Measurements from ENCODE around the gene SHFL.

Gene SHFL

DNA sequence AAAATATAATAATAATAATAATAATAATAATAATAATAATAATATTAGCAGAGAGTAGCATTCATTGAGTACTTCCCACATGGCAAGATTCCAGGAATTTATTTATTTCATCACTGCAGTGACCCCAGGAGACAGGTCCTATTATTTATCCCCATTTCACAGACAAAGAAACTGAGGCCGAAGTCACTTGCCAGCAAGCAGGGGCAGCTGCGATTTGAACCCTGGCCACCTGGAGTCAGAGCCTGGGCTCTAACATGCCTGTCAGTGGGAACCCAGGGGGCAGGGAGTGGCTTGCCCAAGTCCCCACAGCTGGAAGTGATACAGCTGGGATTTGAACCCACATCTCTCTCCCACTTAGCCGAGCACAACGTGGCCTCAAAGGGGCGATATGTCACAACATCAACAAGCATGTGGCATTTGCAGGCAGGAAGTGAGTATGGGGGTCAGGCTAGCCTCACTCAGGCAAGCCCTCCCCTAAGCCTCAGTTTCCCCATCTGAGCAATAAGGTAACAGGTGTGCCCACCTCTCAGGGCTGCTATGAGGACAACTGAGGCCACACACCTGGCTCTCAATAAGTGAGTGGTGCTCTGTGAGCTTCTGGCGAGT, 2.9 kb downstream of the SHFL start:
- no peak for DNase-seq

- DNase-seq = no peak
Measured at GRCh38 chr19:10089801-10090375, 3.8 kb downstream of the SHFL start.

- no peak for DNase-seq
Measured at GRCh38 chr19:10091370-10091687, 5.2 kb downstream of the SHFL start.

DNA sequence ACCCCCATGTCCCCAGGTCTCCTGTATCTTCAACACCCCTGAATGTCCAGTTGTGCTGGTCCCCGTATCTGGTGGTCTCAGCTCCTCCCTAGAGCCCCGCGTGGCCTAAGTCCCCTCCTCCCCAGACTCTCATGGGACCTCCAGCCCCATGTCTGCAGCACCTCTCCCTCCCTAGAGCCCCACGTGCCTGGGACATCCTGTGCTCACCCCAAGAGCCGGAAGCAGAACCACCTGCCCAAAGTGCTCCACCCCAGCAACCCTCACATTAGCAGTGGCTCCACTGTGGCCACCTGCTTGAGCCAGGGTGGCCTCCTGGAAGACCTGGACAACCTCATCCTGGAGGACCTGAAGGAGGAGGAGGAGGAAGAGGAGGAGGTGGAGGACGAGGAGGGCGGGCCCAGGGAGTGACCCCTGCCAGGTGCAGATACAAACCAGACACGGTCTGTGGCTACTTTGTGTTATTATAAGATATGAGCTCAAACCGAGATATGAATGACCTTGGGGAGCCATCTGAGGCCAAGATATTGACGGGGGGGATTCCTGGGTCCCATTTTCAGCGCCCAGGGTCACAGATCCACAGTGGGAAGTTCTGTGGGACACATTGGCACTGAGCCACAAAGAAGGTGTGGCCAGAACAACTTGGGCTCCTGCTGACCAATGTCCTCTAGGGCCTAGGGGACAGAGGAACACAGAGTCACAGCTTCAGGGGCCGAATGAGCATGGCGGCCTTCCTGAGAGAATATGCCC, 6.0 kb downstream of the SHFL start:
- DNase-seq = no peak

- no peak for DNase-seq
Measured at GRCh38 chr19:10092648-10093294, 6.7 kb downstream of the SHFL start.

- DNase-seq = no peak
Measured at GRCh38 chr19:10093295-10094186, 7.4 kb downstream of the SHFL start.

- no peak for DNase-seq
Measured at GRCh38 chr19:10095622-10095947, 9.5 kb downstream of the SHFL start.

- DNase-seq = peak; percentile 89
Measured at GRCh38 chr19:10095948-10096614, 10.0 kb downstream of the SHFL start.

DNA sequence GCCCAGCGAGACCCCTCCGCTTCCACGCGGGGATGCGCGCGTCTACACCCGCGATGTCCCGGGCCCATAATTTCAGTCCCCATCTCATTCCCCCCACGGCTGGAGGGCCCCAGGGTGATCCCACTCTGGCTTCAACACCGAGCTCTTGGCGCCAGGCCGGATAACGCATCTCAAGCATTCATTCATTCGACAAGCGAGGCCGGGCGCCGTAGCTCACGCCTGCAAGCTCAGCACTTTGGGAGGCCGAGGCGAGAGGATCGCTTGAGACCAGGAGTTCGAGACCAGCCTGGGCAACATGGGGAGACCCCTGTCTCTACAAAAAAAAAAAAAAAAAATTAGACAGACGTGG, 10.5 kb downstream of the SHFL start:
- DNase-seq = no peak

- no peak for DNase-seq
Measured at GRCh38 chr19:10100163-10100785, 14.2 kb downstream of the SHFL start.

DNA sequence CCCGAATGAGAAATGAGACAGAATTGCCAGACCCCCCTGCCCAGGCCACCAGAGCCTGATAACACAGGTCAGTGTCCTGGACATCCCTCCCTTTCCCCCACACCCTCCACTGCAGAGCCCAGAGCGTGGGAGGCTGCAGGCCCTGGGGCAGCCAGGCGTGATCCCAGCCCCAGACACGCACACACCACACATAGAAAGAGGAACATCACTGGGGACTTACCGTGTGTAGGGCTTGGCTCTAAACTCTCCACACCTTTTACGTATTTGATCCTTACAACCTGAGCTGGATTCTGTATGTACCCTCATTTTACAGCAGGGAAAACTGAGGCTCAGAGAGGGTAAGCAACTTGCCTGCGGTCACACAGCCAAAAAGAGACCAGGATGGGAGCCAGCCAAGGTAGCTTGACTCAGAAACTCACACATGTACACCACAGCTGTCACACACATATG, 16.7 kb downstream of the SHFL start:
- no peak for DNase-seq

- DNase-seq = no peak
Measured at GRCh38 chr19:10104130-10104513, 18.0 kb downstream of the SHFL start.

DNA sequence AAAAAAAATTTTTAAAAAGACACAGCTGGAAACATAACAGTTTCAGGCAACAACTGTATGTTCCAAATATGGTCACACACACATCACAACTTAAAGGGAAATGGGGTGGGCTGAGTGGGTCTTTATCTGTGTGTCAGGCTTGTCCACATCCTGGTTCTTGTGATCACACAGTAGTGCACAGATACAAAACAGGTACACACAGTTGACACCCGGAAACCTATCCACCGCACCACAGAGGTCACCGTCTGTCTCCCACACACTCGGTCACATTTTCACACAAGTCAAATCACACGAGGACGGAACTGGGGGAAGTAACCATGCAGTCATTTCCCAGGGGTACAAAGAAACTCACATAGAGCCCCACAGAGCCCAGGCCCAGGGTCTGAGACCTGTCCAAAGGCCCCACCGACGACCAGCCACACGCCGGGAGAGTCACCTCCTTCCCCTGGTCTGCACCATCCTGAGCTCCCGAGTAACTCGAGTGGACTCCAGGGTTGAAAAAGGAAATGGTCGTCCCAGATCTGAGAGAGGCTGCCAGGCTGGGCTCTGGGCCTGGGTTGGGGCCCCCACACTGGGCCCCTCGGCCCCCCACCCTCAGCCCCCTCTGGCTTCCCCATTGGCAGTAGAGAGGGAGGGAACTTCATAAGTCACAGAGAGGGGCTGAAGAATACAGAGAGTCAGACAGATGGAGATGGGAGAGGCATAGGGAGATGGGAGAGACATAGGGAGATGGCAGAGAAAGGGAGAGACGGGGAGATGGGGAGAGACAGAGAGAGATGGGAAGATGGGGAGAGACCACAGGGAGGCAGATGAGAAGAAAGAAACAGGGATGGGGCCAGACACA, 18.8 kb downstream of the SHFL start:
- no peak for DNase-seq

DNA sequence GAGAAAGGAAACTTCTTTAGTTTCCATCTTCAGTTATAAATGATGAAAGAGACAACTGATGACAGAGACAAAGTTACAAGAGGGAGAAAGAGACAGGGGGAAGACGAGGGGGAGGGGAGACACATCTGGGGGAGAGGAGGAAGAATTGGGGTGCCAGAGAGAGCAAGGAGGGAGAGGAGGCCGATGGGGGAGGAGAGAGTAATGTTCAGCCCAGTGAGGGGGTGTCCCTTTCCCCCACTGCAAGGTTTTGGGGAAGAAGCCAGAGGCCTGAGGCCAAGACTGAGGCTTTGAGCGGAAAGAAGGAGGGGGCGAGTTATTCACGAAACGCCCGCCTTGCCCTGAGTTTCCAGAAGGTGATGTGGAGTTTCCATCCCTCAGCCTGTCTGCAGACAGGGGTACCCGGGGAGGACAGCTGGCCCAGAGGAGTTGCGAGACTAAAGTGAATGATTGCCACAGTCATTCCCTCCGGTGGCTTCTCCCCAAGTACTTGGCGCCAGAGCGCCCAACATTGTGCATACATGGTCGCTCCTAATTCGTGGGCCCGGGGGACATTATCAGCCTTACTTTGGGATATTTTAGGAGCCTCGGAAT, 19.5 kb downstream of the SHFL start:
- no peak for DNase-seq

DNA sequence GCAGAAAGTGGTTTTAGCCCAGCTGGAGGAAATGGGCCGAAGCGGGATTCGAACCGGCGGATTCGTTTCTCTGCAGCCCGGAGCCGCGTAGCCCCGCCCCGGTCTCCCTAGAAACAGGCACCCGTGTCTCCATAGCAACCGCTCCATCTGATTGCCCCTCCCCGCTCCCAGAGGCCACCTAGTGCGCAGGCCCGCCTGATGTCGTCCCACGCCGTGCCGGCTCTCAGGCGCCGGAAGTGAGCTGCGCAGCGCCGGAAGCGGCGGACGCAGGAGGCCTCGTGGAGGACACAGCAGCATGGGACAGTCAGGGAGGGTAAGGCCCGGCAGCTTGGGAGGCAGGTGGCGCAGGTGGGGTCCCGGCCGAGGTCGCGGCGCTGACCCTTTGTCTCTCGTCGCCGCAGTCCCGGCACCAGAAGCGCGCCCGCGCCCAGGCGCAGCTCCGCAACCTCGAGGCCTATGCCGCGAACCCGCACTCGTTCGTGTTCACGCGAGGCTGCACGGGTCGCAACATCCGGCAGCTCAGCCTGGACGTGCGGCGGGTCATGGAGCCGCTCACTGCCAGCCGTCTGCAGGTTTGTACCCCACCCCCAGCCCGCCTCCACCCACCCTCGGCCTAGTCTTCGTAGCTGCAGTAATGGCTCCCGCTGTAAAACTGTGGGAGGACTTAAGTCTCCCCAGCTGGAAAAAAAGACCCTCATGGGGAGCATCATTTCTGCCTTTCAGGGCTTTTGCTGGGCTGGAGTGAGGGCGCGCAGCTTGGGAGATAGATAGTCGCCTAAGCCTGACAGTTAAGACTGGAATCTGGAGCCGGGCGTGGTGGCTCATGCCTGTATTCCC, 20.2 kb downstream of the SHFL start, which contains the start of gene PPAN:
TSS of gene PPAN (plus strand) at position 263 of the 837 bp plus-strand sequence. CDS start at position 296, 33 bp downstream.
- peak; percentile 97 for DNase-seq

DNA sequence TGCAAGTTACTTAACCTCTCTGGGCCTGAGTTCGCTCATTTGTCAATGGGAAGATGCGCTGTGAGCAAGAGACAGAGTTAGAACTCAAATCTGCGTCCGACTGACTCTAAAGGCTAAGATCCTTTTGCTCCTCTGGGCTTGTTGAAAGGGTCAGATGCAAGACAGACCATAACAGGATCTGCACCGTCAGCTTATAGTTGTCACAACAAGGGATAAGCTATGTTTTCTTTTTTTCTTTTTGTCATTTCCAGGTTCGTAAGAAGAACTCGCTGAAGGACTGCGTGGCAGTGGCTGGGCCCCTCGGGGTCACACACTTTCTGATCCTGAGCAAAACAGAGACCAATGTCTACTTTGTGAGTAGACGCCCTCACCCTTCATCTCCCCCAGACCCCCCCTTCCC, 21.1 kb downstream of the SHFL start:
- DNase-seq = no peak

GRCh38 chr19:10107817-10108367, 21.8 kb downstream of the SHFL start:
- DNase-seq = no peak

- no peak for DNase-seq
Measured at GRCh38 chr19:10109528-10109927, 23.4 kb downstream of the SHFL start.
